Fibroblast of skin of right quadriceps (primary cell): ENCODE measurements around the gene MYO18A.

Experiments
- DNase-seq: peaks from one replicate; pipeline ENCODE4 v3.0.0-alpha.2; 2013

The MYO18A gene

GRCh38 chr17:29043539-29044145 lies 136.6 kb downstream of the MYO18A start:
- DNase-seq: no peak

GRCh38 chr17:29042679-29043538 lies 137.3 kb downstream of the MYO18A start, which contains the start of gene PIPOX:
TSS of gene PIPOX (plus strand) at chr17:29043141. CDS start at chr17:29043226, 85 bp downstream.
- DNase-seq: peak; percentile 49

GRCh38 chr17:29042026-29042678 lies 138.0 kb downstream of the MYO18A start:
- DNase-seq: no peak

GRCh38 chr17:29041571-29041970 lies 138.6 kb downstream of the MYO18A start:
- DNase-seq: no peak

- DNase-seq: no peak
Measured at GRCh38 chr17:29041091-29041490, 139.1 kb downstream of the MYO18A start.

- peak; percentile 91 for DNase-seq
Measured at GRCh38 chr17:29039764-29040598, 140.2 kb downstream of the MYO18A start.

- no peak for DNase-seq
Measured at GRCh38 chr17:29038085-29038795, 142.0 kb downstream of the MYO18A start.

GRCh38 chr17:29037739-29038084 lies 142.5 kb downstream of the MYO18A start:
- DNase-seq: no peak

- no peak for DNase-seq
Measured at GRCh38 chr17:29036584-29036983, 143.6 kb downstream of the MYO18A start.

- DNase-seq: no peak
Measured at GRCh38 chr17:29034510-29034909, 145.7 kb downstream of the MYO18A start.

GRCh38 chr17:29032857-29033197 lies 147.4 kb downstream of the MYO18A start:
- no peak for DNase-seq

- no peak for DNase-seq
Measured at GRCh38 chr17:29032013-29032856, 148.0 kb downstream of the MYO18A start.

GRCh38 chr17:29031488-29031887 lies 148.7 kb downstream of the MYO18A start:
- no peak for DNase-seq

GRCh38 chr17:29024316-29024952 lies 155.8 kb downstream of the MYO18A start:
- no peak for DNase-seq

GRCh38 chr17:29022074-29022473 lies 158.1 kb downstream of the MYO18A start:
- no peak for DNase-seq

- no peak for DNase-seq
Measured at GRCh38 chr17:29021226-29021625, 159.0 kb downstream of the MYO18A start.
